ENCODE measurements around the gene SMAD6.

The SMAD6 gene

GRCh38 chr15:66662522-66662921 is 39.5 kb upstream of the SMAD6 start:
- Mint-ChIP-seq H3K36me3 (ENCODE audit: insufficient read depth) (no peaks in the 10 kb centered on the region), H3K9me3 (no peaks in the 10 kb centered on the region), H3K27me3 (peaks cover 2 to 20% of the 10 kb centered on the region in 2 donors), H3K27ac (no peak overlapping the region), H3K4me1 (ENCODE audit: low read depth in 2 of 2) (no peaks in the 10 kb centered on the region), H3K4me3 (no peak overlapping the region)
- DNase-seq (no peak), ATAC-seq (replicated peaks) (no peak)

- no peak for DNase-seq
- Mint-ChIP-seq H3K36me3 (ENCODE audit: insufficient read depth) (no peaks in the 10 kb centered on the region), H3K4me3 (no peak overlapping the region), H3K4me1 (ENCODE audit: low read depth in 2 of 2) (no peaks in the 10 kb centered on the region), H3K9me3 (no peaks in the 10 kb centered on the region), H3K27me3 (peaks cover 0 to 23% of the 10 kb centered on the region in 2 donors), H3K27ac (no peak overlapping the region)
- ATAC-seq (replicated peaks) = no peak
Observed at GRCh38 chr15:66663664-66664063, 38.4 kb upstream of the SMAD6 start.

- H3K4me3 Mint-ChIP-seq = no peak overlapping the region
Observed at GRCh38 chr15:66670175-66670574, 31.9 kb upstream of the SMAD6 start.

GRCh38 chr15:66670762-66671580 is 31.1 kb upstream of the SMAD6 start:
- H3K36me3 Mint-ChIP-seq (ENCODE audit: insufficient read depth) = no peaks in the 10 kb centered on the region
- H3K4me1 Mint-ChIP-seq (ENCODE audit: low read depth in 2 of 2) = peaks cover 3 to 10% of the 10 kb centered on the region in 2 donors
- DNase-seq = no peak
- no peak for ATAC-seq (replicated peaks)
- H3K4me3 Mint-ChIP-seq = no peak overlapping the region
- peaks cover 7 to 29% of the 10 kb centered on the region in 2 donors for H3K27me3 Mint-ChIP-seq
- H3K27ac Mint-ChIP-seq = no peak overlapping the region
- no peaks in the 10 kb centered on the region for H3K9me3 Mint-ChIP-seq

More at GRCh38 chr15:66670175-66670574, 31.9 kb upstream of the SMAD6 start:
- Mint-ChIP-seq H3K4me1 (ENCODE audit: low read depth in 2 of 2) (peaks cover 0 to 6% of the 10 kb centered on the region in 2 donors), H3K36me3 (ENCODE audit: insufficient read depth) (no peaks in the 10 kb centered on the region), H3K27me3 (peaks cover 7 to 29% of the 10 kb centered on the region in 2 donors), H3K27ac (no peak overlapping the region), H3K9me3 (no peaks in the 10 kb centered on the region)
- no peak for DNase-seq
- no peak for ATAC-seq (replicated peaks)

- peaks cover 7 to 21% of the 10 kb centered on the region in 2 donors for H3K27me3 Mint-ChIP-seq
- peaks cover 3 to 10% of the 10 kb centered on the region in 2 donors for H3K4me1 Mint-ChIP-seq (ENCODE audit: low read depth in 2 of 2)
- H3K4me3 Mint-ChIP-seq = no peak overlapping the region
- DNase-seq = no peak
- no peaks in the 10 kb centered on the region for H3K9me3 Mint-ChIP-seq
- H3K36me3 Mint-ChIP-seq (ENCODE audit: insufficient read depth) = no peaks in the 10 kb centered on the region
- no peak for ATAC-seq (replicated peaks)
- no peak overlapping the region for H3K27ac Mint-ChIP-seq
Observed at GRCh38 chr15:66672867-66673266, 29.2 kb upstream of the SMAD6 start.

GRCh38 chr15:66673410-66674322 is 28.4 kb upstream of the SMAD6 start:
- H3K4me1 Mint-ChIP-seq (ENCODE audit: low read depth in 2 of 2) = peaks cover 3 to 10% of the 10 kb centered on the region in 2 donors
- H3K4me3 Mint-ChIP-seq = no peak overlapping the region
- no peak overlapping the region for H3K27ac Mint-ChIP-seq
- no peaks in the 10 kb centered on the region for H3K36me3 Mint-ChIP-seq (ENCODE audit: insufficient read depth)
- DNase-seq (no peak), ATAC-seq (replicated peaks) (no peak)
- H3K27me3 Mint-ChIP-seq = peaks cover 7 to 14% of the 10 kb centered on the region in 2 donors
- H3K9me3 Mint-ChIP-seq = no peaks in the 10 kb centered on the region

- H3K36me3 Mint-ChIP-seq (ENCODE audit: insufficient read depth) = no peaks in the 10 kb centered on the region
- H3K27ac Mint-ChIP-seq = peak overlapping the region in 1 of 2 donors; percentile 59
- DNase-seq = no peak
- no peak for ATAC-seq (replicated peaks)
- peaks cover 0 to 3% of the 10 kb centered on the region in 2 donors for H3K27me3 Mint-ChIP-seq
- peaks cover 3 to 10% of the 10 kb centered on the region in 2 donors for H3K4me1 Mint-ChIP-seq (ENCODE audit: low read depth in 2 of 2)
- no peaks in the 10 kb centered on the region for H3K9me3 Mint-ChIP-seq
- no peak overlapping the region for H3K4me3 Mint-ChIP-seq
Observed at GRCh38 chr15:66674756-66675155, 27.3 kb upstream of the SMAD6 start.

- no peak for ATAC-seq (replicated peaks)
- H3K27ac Mint-ChIP-seq = peak overlapping the region in 1 of 2 donors; percentile 59
- peaks cover 3 to 10% of the 10 kb centered on the region in 2 donors for H3K4me1 Mint-ChIP-seq (ENCODE audit: low read depth in 2 of 2)
- H3K36me3 Mint-ChIP-seq (ENCODE audit: insufficient read depth) = no peaks in the 10 kb centered on the region
- DNase-seq = no peak
- no peaks in the 10 kb centered on the region for H3K27me3 Mint-ChIP-seq
- H3K9me3 Mint-ChIP-seq = no peaks in the 10 kb centered on the region
- H3K4me3 Mint-ChIP-seq = no peak overlapping the region
Observed at GRCh38 chr15:66675446-66675845, 26.6 kb upstream of the SMAD6 start.

- DNase-seq (no peak), ATAC-seq (replicated peaks) (no peak)
- no peak overlapping the region for H3K4me3 Mint-ChIP-seq
- H3K9me3 Mint-ChIP-seq = peaks cover 4 to 12% of the 10 kb centered on the region in 2 donors
- peaks cover 3 to 10% of the 10 kb centered on the region in 2 donors for H3K4me1 Mint-ChIP-seq (ENCODE audit: low read depth in 2 of 2)
- H3K27me3 Mint-ChIP-seq = peaks cover 0 to 10% of the 10 kb centered on the region in 2 donors
- no peak overlapping the region for H3K27ac Mint-ChIP-seq
- no peaks in the 10 kb centered on the region for H3K36me3 Mint-ChIP-seq (ENCODE audit: insufficient read depth)
Observed at GRCh38 chr15:66677336-66677735, 24.7 kb upstream of the SMAD6 start.

- H3K27ac Mint-ChIP-seq = no peak overlapping the region
- H3K4me1 Mint-ChIP-seq (ENCODE audit: low read depth in 2 of 2) = peaks cover 3 to 10% of the 10 kb centered on the region in 2 donors
- peaks cover 0 to 18% of the 10 kb centered on the region in 2 donors for H3K27me3 Mint-ChIP-seq
- peaks cover 4 to 20% of the 10 kb centered on the region in 2 donors for H3K9me3 Mint-ChIP-seq
- DNase-seq = no peak
- no peaks in the 10 kb centered on the region for H3K36me3 Mint-ChIP-seq (ENCODE audit: insufficient read depth)
- H3K4me3 Mint-ChIP-seq = no peak overlapping the region
- no peak for ATAC-seq (replicated peaks)
Observed at GRCh38 chr15:66679061-66679656, 22.9 kb upstream of the SMAD6 start.

- DNase-seq (no peak), ATAC-seq (replicated peaks) (no peak)
- Mint-ChIP-seq H3K36me3 (ENCODE audit: insufficient read depth) (no peaks in the 10 kb centered on the region), H3K27ac (no peak overlapping the region), H3K9me3 (peaks cover 4 to 20% of the 10 kb centered on the region in 2 donors), H3K27me3 (peaks cover 0 to 18% of the 10 kb centered on the region in 2 donors), H3K4me1 (ENCODE audit: low read depth in 2 of 2) (peaks cover 3 to 7% of the 10 kb centered on the region in 2 donors), H3K4me3 (no peak overlapping the region)
Observed at GRCh38 chr15:66679657-66680108, 22.4 kb upstream of the SMAD6 start.

GRCh38 chr15:66680502-66680901 is 21.5 kb upstream of the SMAD6 start:
- no peak for ATAC-seq (replicated peaks)
- Mint-ChIP-seq H3K9me3 (peaks cover 4 to 20% of the 10 kb centered on the region in 2 donors), H3K4me1 (ENCODE audit: low read depth in 2 of 2) (peaks cover 1 to 2% of the 10 kb centered on the region in 2 donors), H3K27ac (no peak overlapping the region), H3K27me3 (peaks cover 0 to 18% of the 10 kb centered on the region in 2 donors), H3K36me3 (ENCODE audit: insufficient read depth) (no peaks in the 10 kb centered on the region), H3K4me3 (no peak overlapping the region)
- no peak for DNase-seq

- no peak for ATAC-seq (replicated peaks)
- H3K9me3 Mint-ChIP-seq = peaks cover 4 to 20% of the 10 kb centered on the region in 2 donors
- no peak for DNase-seq
- H3K27ac Mint-ChIP-seq = no peak overlapping the region
- H3K27me3 Mint-ChIP-seq = peaks cover 0 to 18% of the 10 kb centered on the region in 2 donors
- H3K4me3 Mint-ChIP-seq = no peak overlapping the region
- no peaks in the 10 kb centered on the region for H3K4me1 Mint-ChIP-seq (ENCODE audit: low read depth in 2 of 2)
- H3K36me3 Mint-ChIP-seq (ENCODE audit: insufficient read depth) = no peaks in the 10 kb centered on the region
Observed at GRCh38 chr15:66681395-66681794, 20.6 kb upstream of the SMAD6 start.
